H1 (cell line): ENCODE measurements around the gene MAN2A1. TPM values are rescaled to one million over a fixed set of nuclear protein-coding genes. Genes with fewer than 3 reads are reported as not detected.
"Not testable (repeated sequence)": the region's sequence is repeated elsewhere in the genome, so short reads cannot be mapped to it uniquely, and the experiment has no call there.

Experiments
- CTCF ChIA-PET: fragments of 300-600 bp; sonication (Branson Sonifier 250); formaldehyde crosslinking; loops from one replicate; lab custom pipeline; 2021; ENCODE audit not compliant: partially characterized antibody; lab: Charles Lee
- POLR2A ChIA-PET: fragments of 300-600 bp; sonication (Branson Sonifier 250); formaldehyde crosslinking; loops from one replicate; lab custom pipeline; 2021; ENCODE audit warnings: inconsistent platforms; ENCODE audit not compliant: partially characterized antibody; lab: Charles Lee
- DNase-seq, 2 experiments: peaks; one replicate each; pipeline versions ENCODE4 v3.0.0 to v3.0.0-alpha.2; 2010 to 2022; ENCODE audit warnings: low spot score in 2 of 2, low read depth in 1 of 2, mixed read lengths in 1 of 2
- FAIRE-seq: peaks from 2 replicates; lab custom pipeline; 2011; peaks lifted over from hg19 to GRCh38; lab: Jason Lieb, UNC
- H2AFZ ChIP-seq: 2 replicates; pipeline ENCODE4 v1.8.1; 2012; ENCODE audit warnings: low read length, inconsistent platforms
- H2AK5ac ChIP-seq: 2 replicates; pipeline ENCODE4 v1.6.1; 2013; ENCODE audit warnings: low read depth, low read length
- H2BK120ac ChIP-seq: replicated peaks from 2 replicates; pipeline ENCODE3; 2013; ENCODE audit warnings: low read depth, low read length, inconsistent platforms
- H2BK12ac ChIP-seq: 2 replicates; pipeline ENCODE4 v1.6.1; 2013; ENCODE audit warnings: low read depth, low read length
- H2BK15ac ChIP-seq: 2 replicates; pipeline ENCODE4 v1.6.1; 2013; ENCODE audit warnings: low read length
- H2BK20ac ChIP-seq: 2 replicates; pipeline ENCODE4 v1.6.1; 2013; ENCODE audit warnings: low read length
- H2BK5ac ChIP-seq: 2 replicates; pipeline ENCODE4 v1.6.1; 2013; ENCODE audit warnings: low read depth, low read length
- H3K14ac ChIP-seq: 2 replicates; pipeline ENCODE4 v1.6.1; 2013; ENCODE audit warnings: inconsistent platforms; ENCODE audit not compliant: insufficient read length
- H3K18ac ChIP-seq: 2 replicates; pipeline ENCODE4 v1.6.1; 2013; ENCODE audit warnings: low read length; ENCODE audit errors: extremely low read depth
- H3K23ac ChIP-seq: 2 replicates; pipeline ENCODE4 v1.6.1; 2013; ENCODE audit warnings: inconsistent platforms; ENCODE audit not compliant: insufficient read length
- H3K23me2 ChIP-seq: 2 replicates; pipeline ENCODE4 v1.6.1; 2013; ENCODE audit warnings: low read depth, low read length
- H3K27ac ChIP-seq: 2 replicates; pipeline ENCODE4 v1.6.1; 2011; ENCODE audit warnings: low read depth, low read length, inconsistent platforms
- H3K27me3 ChIP-seq, 4 experiments: replicated peaks in 1 of 4; 1 replicate in 1 of 4; 2 replicates in 3 of 4; pipeline versions ENCODE4 v1.6.1 to v1.8.1; 2011 to 2013; ENCODE audit warnings: low read length in 3 of 4, mild to moderate bottlenecking in 3 of 4, inconsistent platforms in 2 of 4, mixed read lengths in 2 of 4, moderate library complexity in 1 of 4; ENCODE audit not compliant: control insufficient read depth in 3 of 4, insufficient read depth in 3 of 4; ENCODE audit errors: extremely low read depth in 1 of 4
- H3K36me3 ChIP-seq, 4 experiments: 2 replicates each; pipeline versions ENCODE4 v1.6.1 to v1.8.1; 2011 to 2013; ENCODE audit warnings: mild to moderate bottlenecking in 4 of 4, low read length in 3 of 4, moderate library complexity in 2 of 4, control low read depth in 1 of 4, inconsistent platforms in 1 of 4; ENCODE audit not compliant: insufficient read depth in 4 of 4, control insufficient read depth in 2 of 4
- H3K4ac ChIP-seq: replicated peaks from 2 replicates; pipeline ENCODE3; 2013; ENCODE audit warnings: low read length, low read depth, mixed read lengths, inconsistent platforms; ENCODE audit not compliant: insufficient read length
- H3K4me1 ChIP-seq, 4 experiments: replicated peaks in 1 of 4; 1 replicate in 1 of 4; 2 replicates in 3 of 4; pipeline versions ENCODE4 v1.6.1 to v1.8.1; 2011 to 2013; ENCODE audit warnings: low read length in 3 of 4, inconsistent platforms in 2 of 4, mixed read lengths in 1 of 4; ENCODE audit not compliant: insufficient read depth in 4 of 4, control insufficient read depth in 3 of 4
- H3K4me2 ChIP-seq, 2 experiments: 2 replicates each; pipeline versions ENCODE4 v1.6.1 to v1.8.1; 2011 to 2013; ENCODE audit warnings: low read depth in 2 of 2, low read length in 2 of 2, control low read depth in 1 of 2, inconsistent platforms in 1 of 2, mild to moderate bottlenecking in 1 of 2; ENCODE audit not compliant: insufficient read depth in 1 of 2
- H3K4me3 ChIP-seq, 4 experiments: fragments of 200-600, 300-600 bp in 1 of 4; sonication (generic), shearing (Covaris generic), sonication (Bioruptor Twin) in 1 of 4; 2 replicates each; pipeline versions ENCODE4 v1.5.1 to v1.8.1; 2011 to 2016; ENCODE audit warnings: low read length in 4 of 4, low read depth in 3 of 4, control low read depth in 2 of 4, inconsistent platforms in 2 of 4, mild to moderate bottlenecking in 2 of 4, mixed read lengths in 1 of 4, moderate library complexity in 1 of 4; ENCODE audit not compliant: insufficient read depth in 2 of 4; ENCODE audit errors: extremely low read depth in 1 of 4
- H3K56ac ChIP-seq: replicated peaks from 2 replicates; pipeline ENCODE3; 2013; ENCODE audit warnings: low read depth, mild to moderate bottlenecking, mixed read lengths, low read length, inconsistent platforms; ENCODE audit not compliant: insufficient read length
- H3K79me1 ChIP-seq: 2 replicates; pipeline ENCODE4 v1.6.1; 2013; ENCODE audit warnings: low read depth, low read length, control low read depth
- H3K79me2 ChIP-seq, 2 experiments: 2 replicates each; pipeline versions ENCODE4 v1.6.1 to v1.8.1; 2012 to 2013; ENCODE audit warnings: low read length in 2 of 2, mild to moderate bottlenecking in 2 of 2, inconsistent platforms in 1 of 2; ENCODE audit not compliant: insufficient read depth in 2 of 2, control insufficient read depth in 1 of 2
- H3K9ac ChIP-seq, 4 experiments: replicated peaks in 1 of 4; 1 replicate in 1 of 4; 2 replicates in 3 of 4; pipeline versions ENCODE4 v1.6.1 to v1.8.1; 2011 to 2013; ENCODE audit warnings: low read depth in 3 of 4, low read length in 3 of 4, control low read depth in 2 of 4, mild to moderate bottlenecking in 2 of 4, moderate library complexity in 2 of 4, inconsistent platforms in 1 of 4; ENCODE audit errors: extremely low read depth in 1 of 4
- H3K9me3 ChIP-seq, 2 experiments: 2 replicates each; pipeline versions ENCODE4 v1.6.1 to v1.8.1; 2012 to 2013; ENCODE audit warnings: mild to moderate bottlenecking in 2 of 2, moderate library complexity in 2 of 2, control low read depth in 1 of 2, inconsistent platforms in 1 of 2, low read depth in 1 of 2, low read length in 1 of 2, mixed read lengths in 1 of 2; ENCODE audit not compliant: insufficient read depth in 2 of 2
- H4K20me1 ChIP-seq, 2 experiments: replicated peaks in 1 of 2; 2 replicates each; pipeline versions ENCODE3 to v1.8.1; 2011 to 2013; ENCODE audit warnings: inconsistent platforms in 2 of 2, low read length in 2 of 2, mild to moderate bottlenecking in 1 of 2; ENCODE audit not compliant: insufficient read depth in 2 of 2, control insufficient read depth in 1 of 2
- H4K5ac ChIP-seq: 2 replicates; pipeline ENCODE4 v1.6.1; 2013; ENCODE audit warnings: low read length, low read depth, mixed read lengths, inconsistent platforms; ENCODE audit not compliant: insufficient read length
- H4K8ac ChIP-seq: 2 replicates; pipeline ENCODE4 v1.8.0; 2013; ENCODE audit warnings: mild to moderate bottlenecking, moderate library complexity, low read length, inconsistent platforms; ENCODE audit not compliant: insufficient read depth; ENCODE audit errors: extremely low read depth
- H4K91ac ChIP-seq: replicated peaks from 2 replicates; pipeline ENCODE3; 2013; ENCODE audit warnings: low read length, mixed read lengths, inconsistent platforms; ENCODE audit not compliant: insufficient read length
- WGBS, 2 experiments: shearing (Covaris generic) in 1 of 2; methylation state at CpG; one replicate each; pipeline versions ENCODE4 v1.1.6 to v1.1.7; 2013 to 2015; ENCODE audit warnings: low lambda C conversion rate in 2 of 2, mixed read lengths in 2 of 2, inconsistent platforms in 1 of 2, low coverage in 1 of 2, missing lambda C conversion rate in 1 of 2; ENCODE audit not compliant: insufficient replicate concordance in 2 of 2, insufficient coverage in 1 of 2, insufficient read length in 1 of 2; ENCODE audit errors: extremely low coverage in 1 of 2, missing lambda C conversion rate in 1 of 2; 5-methylcytosine and 5-hydroxymethylcytosine counted together
- polyA plus RNA-seq, 7 experiments: library from polyadenylated mRNA; depleted of rRNA in 3 of 7; stranded (reverse) in 5 of 7; unstranded in 2 of 7; fragments of >200 nt in 5 of 7; fragments of 200-250 nt in 2 of 7; gene quantifications; 1 replicate in 5 of 7; 2 replicates in 1 of 7; 4 replicates in 1 of 7; pipeline versions ENCODE4 v1.2.1 to v1.2.3, GENCODE V29; 2011 to 2013; ENCODE audit warnings: missing spikeins in 2 of 7, mixed read lengths in 2 of 7
- total RNA-seq: library from RNA; stranded (reverse); fragmentation: NEBNext Ultra II Directional; extraction: Animal tissue kit (Norgen Biotek cat#: 25700); gene quantifications from 2 replicates; pipeline ENCODE4 v1.2.1, GENCODE V29; 2021

The MAN2A1 gene
- total and polyA plus RNA-seq, 2 of the 8 experiments (the other 6 are each of a cell fraction or from before 2014, with no cell fraction given), result 29.1 to 102 TPM

- H2BK5ac ChIP-seq, POLR2A ChIA-PET, H3K14ac ChIP-seq, H3K27me3 ChIP-seq, H2AK5ac ChIP-seq, H4K20me1 ChIP-seq, H3K18ac ChIP-seq, H4K91ac ChIP-seq, H3K79me2 ChIP-seq, H3K79me1 ChIP-seq, H2BK120ac ChIP-seq, H3K36me3 ChIP-seq, H3K9ac ChIP-seq, H2AFZ ChIP-seq, H3K4ac ChIP-seq, FAIRE-seq, H3K4me1 ChIP-seq, H4K8ac ChIP-seq, H2BK15ac ChIP-seq, H3K23ac ChIP-seq, H3K23me2 ChIP-seq, DNase-seq, H3K27ac ChIP-seq, H4K5ac ChIP-seq, H2BK12ac ChIP-seq, H3K4me2 ChIP-seq, H3K4me3 ChIP-seq, H3K56ac ChIP-seq, H3K9me3 ChIP-seq, H2BK20ac ChIP-seq: not testable (repeated sequence)
- WGBS, 2 experiments, result 93% methylated on average over 2 of the region's 2 CpGs; no CpG with 5 or more reads in 1 of the 2 experiments
- CTCF ChIA-PET, result interaction anchor here (1.1 kb wide), 1 partner anchor 485 kb away, joined by 3 read pairs; no protein-coding TSS in a partner anchor
Observed at GRCh38 chr5:109893271-109893670, 203.5 kb downstream of the MAN2A1 start.
